Right lung (tissue), 5 donors: ENCODE data around the gene RILPL1. TPM values are rescaled to one million over a fixed set of nuclear protein-coding genes. Genes with fewer than 3 reads are reported as not detected.
"Not testable (repeated sequence)": the region's sequence is repeated elsewhere in the genome, so short reads cannot be mapped to it uniquely, and the experiment has no call there.

ENCODE experiments used
- DNase-seq, 2 donors: peaks; one replicate each; pipeline ENCODE4 v3.0.0-alpha.2; 2013
- polyA plus RNA-seq, 5 donors: library from polyadenylated mRNA; unstranded; fragments of 120-200 nt; gene quantifications; one replicate each; pipeline versions ENCODE4 v1.2.1 to v1.2.3, GENCODE V29; 2013; ENCODE audit warnings: inconsistent platforms in 1 of 5, low replicate concordance in 1 of 5; ENCODE audit not compliant: insufficient read length in 5 of 5, insufficient read depth in 1 of 5

Gene RILPL1
- polyA plus RNA-seq, 5 donors, result 15.8 to 26.7 (median 22.6) TPM

GRCh38 chr12:123498126-123498825, 35.2 kb downstream of the RILPL1 start:
- no peak for DNase-seq

- DNase-seq, result no peak
Observed at GRCh38 chr12:123497065-123497464, 36.5 kb downstream of the RILPL1 start.

GRCh38 chr12:123494124-123494851, 39.2 kb downstream of the RILPL1 start:
- DNase-seq, result no peak

DNA sequence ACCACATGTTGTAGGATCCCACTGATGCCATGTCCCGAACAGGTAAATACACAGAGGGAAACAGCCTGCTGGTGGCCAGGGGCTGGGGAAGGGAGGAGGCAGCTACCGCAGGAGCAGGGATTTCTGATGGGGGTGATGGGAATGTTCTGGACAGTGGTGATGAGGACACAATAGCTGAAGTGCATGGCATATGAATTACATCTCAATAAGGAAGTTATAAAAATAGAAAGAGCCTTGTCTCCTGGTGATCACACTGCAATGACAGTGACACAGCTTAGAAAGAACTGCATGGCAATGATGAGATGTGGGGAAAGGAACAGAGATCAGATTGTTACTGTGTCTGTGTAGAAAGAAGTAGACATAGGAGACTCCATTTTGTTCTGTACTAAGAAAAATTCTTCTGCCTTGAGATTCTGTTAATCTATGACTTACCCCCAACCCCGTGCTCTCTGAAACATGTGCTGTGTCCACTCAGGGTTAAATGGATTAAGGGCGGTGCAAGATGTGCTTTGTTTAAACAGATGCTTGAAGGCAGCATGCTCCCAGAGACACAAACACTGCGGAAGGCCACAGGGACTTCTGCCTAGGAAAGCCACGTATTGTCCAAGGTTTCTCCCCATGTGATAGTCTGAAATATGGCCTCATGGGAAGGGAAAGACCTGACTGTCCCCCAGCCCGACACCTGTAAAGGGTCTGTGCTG, 41.0 kb downstream of the RILPL1 start:
- DNase-seq, result not testable (repeated sequence)

GRCh38 chr12:123491481-123491880, 42.0 kb downstream of the RILPL1 start:
- no peak for DNase-seq

DNA sequence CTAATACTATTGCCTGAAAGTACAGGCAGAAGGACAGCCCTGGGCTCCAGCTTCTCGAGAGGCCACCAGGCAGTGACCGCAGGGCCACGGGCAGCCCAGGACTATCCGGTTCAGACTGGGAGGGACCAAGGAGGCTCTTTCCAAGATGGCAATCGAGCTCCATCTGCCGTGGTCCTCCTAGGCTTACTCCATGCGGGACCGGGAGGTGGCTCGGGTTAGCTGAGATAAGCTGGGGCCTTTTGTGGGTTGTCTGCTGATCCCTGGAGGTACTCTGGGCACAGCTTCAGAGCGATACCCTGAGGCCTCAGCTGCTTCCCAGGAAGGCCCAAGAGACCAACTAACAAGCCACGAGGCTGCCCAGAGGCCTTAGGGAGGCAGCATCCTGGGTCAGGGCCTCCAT, 42.5 kb downstream of the RILPL1 start:
- no peak for DNase-seq

- peak in 1 of 2 donors; percentile 6 for DNase-seq
Observed at GRCh38 chr12:123490089-123490488, 43.4 kb downstream of the RILPL1 start.

DNA sequence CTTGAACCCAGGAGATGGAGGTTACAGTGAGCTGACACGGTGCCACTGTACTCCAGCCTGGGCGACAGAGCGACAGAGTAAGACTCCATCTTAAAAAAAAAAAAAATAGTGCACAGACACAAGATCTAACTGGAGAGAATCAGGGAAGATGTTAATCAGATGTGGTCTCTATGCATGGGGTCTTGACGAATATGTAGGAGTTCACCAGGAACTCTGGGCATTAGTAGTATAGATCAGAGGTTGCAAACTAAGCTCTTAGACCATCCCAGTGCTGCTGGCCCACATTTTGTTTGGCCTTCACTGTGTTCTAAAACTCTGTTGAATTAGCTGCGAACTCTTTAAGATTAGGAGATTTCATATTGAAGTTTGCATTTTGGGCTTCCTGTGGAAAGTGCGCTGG, 43.9 kb downstream of the RILPL1 start:
- no peak for DNase-seq

GRCh38 chr12:123488539-123489230, 44.8 kb downstream of the RILPL1 start:
- no peak for DNase-seq

- DNase-seq, result no peak
Observed at GRCh38 chr12:123487428-123487827, 46.1 kb downstream of the RILPL1 start.

GRCh38 chr12:123485756-123486155, 47.8 kb downstream of the RILPL1 start:
- DNase-seq, result no peak

- no peak for DNase-seq
Observed at GRCh38 chr12:123483602-123484248, 49.8 kb downstream of the RILPL1 start.

- DNase-seq, result no peak
Observed at GRCh38 chr12:123482876-123483275, 50.6 kb downstream of the RILPL1 start.

GRCh38 chr12:123481251-123481650, 52.3 kb downstream of the RILPL1 start:
- DNase-seq, result not testable (repeated sequence)

DNA sequence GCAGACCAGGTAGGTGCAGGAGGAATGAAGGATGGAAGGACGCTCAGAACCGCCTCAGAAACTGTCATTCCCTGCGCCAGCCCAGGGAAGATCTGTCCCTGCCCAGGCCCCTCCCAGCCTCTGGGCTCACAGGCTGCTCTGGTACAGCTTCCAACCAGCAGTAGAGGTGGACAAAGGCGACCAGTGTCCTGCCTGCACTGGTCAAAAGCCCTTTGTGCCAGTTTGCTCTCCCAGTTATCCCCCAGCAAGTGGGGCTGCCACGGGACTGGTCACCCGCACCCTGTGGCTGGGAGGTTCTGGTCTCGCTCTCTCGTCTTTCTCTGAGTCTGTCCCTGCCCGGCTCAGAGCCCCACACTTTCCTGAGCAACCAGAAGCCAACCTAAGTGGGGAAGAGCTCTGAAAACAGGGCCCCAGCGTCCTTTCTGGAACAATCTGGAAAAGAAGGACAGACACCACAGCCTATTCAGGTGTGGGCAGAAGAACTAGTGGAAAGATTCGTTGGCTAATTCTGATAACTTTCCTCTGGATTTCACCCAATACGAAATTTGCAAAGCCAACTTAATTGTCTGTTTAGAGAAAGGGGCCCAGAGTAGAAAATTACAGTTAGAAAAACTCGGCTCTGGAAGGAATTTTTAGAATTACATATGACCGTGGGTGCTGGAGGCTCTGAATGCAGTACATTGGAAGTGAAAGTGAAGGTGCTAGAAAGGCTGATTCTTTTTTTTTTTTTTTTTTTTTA, 53.9 kb downstream of the RILPL1 start:
- DNase-seq, result no peak

DNA sequence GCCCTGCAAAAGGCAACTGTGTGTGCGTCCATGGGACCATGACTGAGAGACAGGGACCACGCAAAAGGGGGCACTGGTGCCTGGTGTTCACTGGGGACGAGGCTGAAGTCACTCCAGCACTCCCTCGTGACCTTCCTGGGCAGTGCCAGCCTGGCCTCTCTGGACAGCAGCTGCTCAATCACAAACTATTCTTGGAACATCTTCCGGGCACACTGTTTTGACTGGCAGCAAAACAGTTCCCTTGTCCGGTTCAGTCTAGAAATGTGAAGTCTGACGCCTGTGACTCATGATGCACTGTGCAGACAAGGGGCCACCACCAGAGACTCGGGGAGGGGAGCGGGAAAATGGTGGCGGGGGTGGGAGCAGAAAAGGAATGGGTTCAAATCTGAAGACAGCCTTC, 54.8 kb downstream of the RILPL1 start:
- DNase-seq, result no peak

DNA sequence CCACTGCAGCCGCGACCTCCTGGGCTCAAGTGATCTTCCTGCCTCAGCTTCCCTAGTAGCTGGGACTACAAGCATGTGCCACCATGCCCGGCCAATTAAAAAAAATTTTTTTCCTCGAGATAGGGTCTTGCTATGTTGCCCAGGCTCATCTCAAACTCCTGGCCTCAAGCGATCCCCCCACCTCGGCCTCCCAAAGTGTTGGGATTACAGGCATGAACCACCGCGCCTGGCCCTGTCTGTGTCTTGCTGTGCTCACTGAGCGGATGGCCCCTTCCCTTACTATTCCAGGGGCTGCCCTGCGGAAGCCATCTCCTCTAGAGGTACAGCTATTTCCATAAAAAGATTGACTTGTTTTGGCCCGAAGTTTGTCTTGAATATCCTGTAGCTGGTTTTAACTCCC, 55.5 kb downstream of the RILPL1 start:
- no peak for DNase-seq

- no peak for DNase-seq
Observed at GRCh38 chr12:123475246-123475703, 58.2 kb downstream of the RILPL1 start.

GRCh38 chr12:123474485-123475245, 58.9 kb downstream of the RILPL1 start:
- no peak for DNase-seq

- DNase-seq, result no peak
Observed at GRCh38 chr12:123472438-123472849, 61.1 kb downstream of the RILPL1 start.
